SU-DHL-6 (cell line): ENCODE measurements around the gene KCNK13.
A peak's percentile ranks its signal among the peaks of the same experiment; 100 is the strongest.

ENCODE experiments used
- H2AFZ ChIP-seq: fragments of 200-600 bp; sonication (generic); 2 replicates; pipeline ENCODE4 v1.6.1; 2014; ENCODE audit warnings: low read depth, mild to moderate bottlenecking, moderate library complexity, mixed read lengths, antibody characterized with exemption, low read length; ENCODE audit not compliant: severe bottlenecking
- H3F3A ChIP-seq: fragments of 200-600 bp; shearing (Covaris generic); 2 replicates; pipeline ENCODE4 v1.6.0; 2016; ENCODE audit warnings: antibody characterized with exemption, mild to moderate bottlenecking; ENCODE audit not compliant: insufficient read depth
- H3K27ac ChIP-seq: fragments of 200-600 bp; sonication (generic); 2 replicates; pipeline ENCODE4 v1.5.1; 2016; ENCODE audit warnings: low read depth, mild to moderate bottlenecking, low read length, moderate library complexity, mixed read lengths
- H3K27me3 ChIP-seq: fragments of 200-600 bp; sonication (generic), shearing (Covaris generic); 2 replicates; pipeline ENCODE4 v1.6.0; 2014; ENCODE audit warnings: mild to moderate bottlenecking, low read length
- H3K36me3 ChIP-seq: fragments of 200-600 bp; sonication (generic); 2 replicates; pipeline ENCODE4 v1.6.1; 2014; ENCODE audit warnings: mild to moderate bottlenecking, low read length, mixed read lengths
- H3K4me2 ChIP-seq: fragments of 300-600, 200-600 bp; shearing (Covaris generic), sonication (generic); 2 replicates; pipeline ENCODE4 v1.6.0; 2014; ENCODE audit warnings: low read length, low read depth, mild to moderate bottlenecking; ENCODE audit not compliant: poor library complexity, severe bottlenecking
- H3K4me3 ChIP-seq: fragments of 200-600 bp; sonication (generic); 2 replicates; pipeline ENCODE4 v1.5.1; 2014; ENCODE audit warnings: antibody characterized with exemption, low read length, mild to moderate bottlenecking, mixed read lengths; ENCODE audit not compliant: insufficient read depth, poor library complexity, severe bottlenecking
- H3K79me2 ChIP-seq: fragments of 200-600 bp; sonication (generic); 2 replicates; pipeline ENCODE4 v1.6.1; 2014; ENCODE audit warnings: mild to moderate bottlenecking, low read length, moderate library complexity; ENCODE audit not compliant: insufficient read depth
- H3K9ac ChIP-seq: fragments of 200-600 bp; sonication (generic); 2 replicates; pipeline ENCODE4 v1.7.0; 2014; ENCODE audit warnings: mild to moderate bottlenecking, low read length
- H3K9me2 ChIP-seq: fragments of 200-600 bp; sonication (generic); replicated peaks from 2 replicates; pipeline ENCODE4 v1.6.1; 2014; ENCODE audit warnings: low read length; ENCODE audit not compliant: insufficient read depth
- H3K9me3 ChIP-seq: fragments of 200-600 bp; sonication (generic); 2 replicates; pipeline ENCODE4 v1.6.1; 2014; ENCODE audit warnings: low read length, mixed read lengths; ENCODE audit not compliant: insufficient read depth
- H4K20me1 ChIP-seq: fragments of 200-600 bp; sonication (generic); 2 replicates; pipeline ENCODE4 v1.6.1; 2014; ENCODE audit warnings: low read depth, mild to moderate bottlenecking, antibody characterized with exemption, low read length, moderate library complexity, mixed read lengths
- CTCF ChIP-seq: fragments of 200-600 bp; sonication (generic); IDR thresholded peaks from one replicate; pipeline ENCODE4 v1.5.1; 2017; ENCODE audit warnings: antibody characterized with exemption, mild to moderate bottlenecking, low read length, moderate library complexity; ENCODE audit not compliant: insufficient read depth, poor library complexity, severe bottlenecking
- EZH2phosphoT487 ChIP-seq: fragments of 200-600 bp; sonication (generic), shearing (Covaris generic); conservative IDR thresholded peaks from 2 replicates; pipeline ENCODE4 v1.6.1; 2018; ENCODE audit warnings: mild to moderate bottlenecking, antibody characterized with exemption, low read length, moderate library complexity, mixed read lengths

Gene KCNK13

GRCh38 chr14:90060965-90061684 lies 669 bp upstream of the KCNK13 start:
- H3K9me3 ChIP-seq: no peaks in the 10 kb centered on the region
- no peaks in the 10 kb centered on the region for H3K27me3 ChIP-seq
- H3K9ac ChIP-seq: peak overlapping the region; percentile 60
- no peaks in the 10 kb centered on the region for H3K36me3 ChIP-seq
- peak overlapping the region; percentile 75 for H3K4me2 ChIP-seq
- no peaks in the 10 kb centered on the region for H3K79me2 ChIP-seq
- no peak overlapping the region for H3K27ac ChIP-seq
- H3F3A ChIP-seq: peaks cover 7% of the 10 kb centered on the region
- H2AFZ ChIP-seq: peak overlapping the region; percentile 91
- TF ChIP-seq EZH2phosphoT487 (no peak), CTCF (no peak)
- peak overlapping the region; percentile 63 for H3K4me3 ChIP-seq
- H3K9me2 ChIP-seq: no peaks in the 10 kb centered on the region
- no peaks in the 10 kb centered on the region for H4K20me1 ChIP-seq

GRCh38 chr14:90062127-90062794 lies 467 bp downstream of the KCNK13 start:
- no peaks in the 10 kb centered on the region for H3K9me3 ChIP-seq
- H3K36me3 ChIP-seq: no peaks in the 10 kb centered on the region
- H3K27ac ChIP-seq: no peak overlapping the region
- peak overlapping the region; percentile 42 for H3K4me2 ChIP-seq
- H2AFZ ChIP-seq: no peak overlapping the region
- H3K4me3 ChIP-seq: no peak overlapping the region
- H3K79me2 ChIP-seq: no peaks in the 10 kb centered on the region
- H3F3A ChIP-seq: peaks cover 7% of the 10 kb centered on the region
- no peak overlapping the region for H3K9ac ChIP-seq
- H3K9me2 ChIP-seq: no peaks in the 10 kb centered on the region
- TF ChIP-seq CTCF (no peak), EZH2phosphoT487 (0 out of 2 replicates have a peak, but pooled peaks have one; percentile 89)
- no peaks in the 10 kb centered on the region for H3K27me3 ChIP-seq
- no peaks in the 10 kb centered on the region for H4K20me1 ChIP-seq

- no peak overlapping the region for H3K27ac ChIP-seq
- H3K9me3 ChIP-seq: no peaks in the 10 kb centered on the region
- no peaks in the 10 kb centered on the region for H3K79me2 ChIP-seq
- H3K36me3 ChIP-seq: no peaks in the 10 kb centered on the region
- no peak overlapping the region for H2AFZ ChIP-seq
- H3F3A ChIP-seq: peaks cover 7% of the 10 kb centered on the region
- H3K27me3 ChIP-seq: no peaks in the 10 kb centered on the region
- H3K9ac ChIP-seq: no peak overlapping the region
- H3K9me2 ChIP-seq: no peaks in the 10 kb centered on the region
- TF ChIP-seq EZH2phosphoT487: no peak
- TF ChIP-seq CTCF: no peak
- H4K20me1 ChIP-seq: no peaks in the 10 kb centered on the region
- no peak overlapping the region for H3K4me3 ChIP-seq
- no peak overlapping the region for H3K4me2 ChIP-seq
Measured at GRCh38 chr14:90062822-90063539, 1.2 kb downstream of the KCNK13 start.
